GM23338 (cell line): ENCODE measurements around the gene MAN1A2. TPM values are rescaled to one million over a fixed set of nuclear protein-coding genes. Genes with fewer than 3 reads are reported as not detected.

Source experiments
- ATAC-seq: fragments of 200-7000 bp; cut with Tn5 transposase; 3 replicates; pipeline ENCODE4 v1.9.1; 2020
- DNase-seq: peaks from one replicate; pipeline ENCODE4 v3.0.0-alpha.2; 2015; ENCODE audit warnings: low spot score
- H2AFZ ChIP-seq: fragments of 200-600 bp; sonication (generic); 2 replicates; pipeline ENCODE4 v1.8.0; 2016; ENCODE audit warnings: antibody characterized with exemption, mild to moderate bottlenecking, moderate library complexity
- H3F3A ChIP-seq: fragments of 200-600 bp; sonication (generic); replicated peaks from 2 replicates; pipeline ENCODE4 v1.8.0; 2017; ENCODE audit warnings: antibody characterized with exemption, mixed run types, low read depth
- H3K27ac ChIP-seq: fragments of 200-600 bp; sonication (generic); 2 replicates; pipeline ENCODE4 v1.6.1; 2016; ENCODE audit warnings: low read depth
- H3K27me3 ChIP-seq: fragments of 200-600 bp; sonication (generic); 2 replicates; pipeline ENCODE4 v1.8.0; 2016; ENCODE audit warnings: mild to moderate bottlenecking, mixed run types, moderate library complexity; ENCODE audit not compliant: insufficient read depth
- H3K36me3 ChIP-seq: fragments of 200-600 bp; sonication (generic); 2 replicates; pipeline ENCODE4 v1.8.0; 2016; ENCODE audit warnings: mild to moderate bottlenecking; ENCODE audit not compliant: insufficient read depth
- H3K4me1 ChIP-seq: fragments of 200-600 bp; sonication (generic); 2 replicates; pipeline ENCODE4 v1.8.0; 2016; ENCODE audit warnings: mild to moderate bottlenecking, moderate library complexity; ENCODE audit not compliant: insufficient read depth
- H3K4me2 ChIP-seq: fragments of 200-600 bp; sonication (generic); 2 replicates; pipeline ENCODE4 v1.7.1; 2017; ENCODE audit warnings: mixed run types
- H3K4me3 ChIP-seq: fragments of 200-600 bp; sonication (generic); 2 replicates; pipeline ENCODE4 v1.6.1; 2016; ENCODE audit warnings: mixed run types
- H3K79me2 ChIP-seq: fragments of 200-600 bp; sonication (generic); replicated peaks from 2 replicates; pipeline ENCODE4 v1.8.0; 2017; ENCODE audit warnings: mild to moderate bottlenecking; ENCODE audit not compliant: insufficient read depth
- H3K9me2 ChIP-seq: fragments of 200-600 bp; sonication (generic); 2 replicates; pipeline ENCODE4 v1.8.0; 2017; ENCODE audit not compliant: insufficient read depth
- H4K20me1 ChIP-seq: fragments of 200-600 bp; sonication (generic); replicated peaks from 2 replicates; pipeline ENCODE4 v1.8.0; 2017; ENCODE audit warnings: mild to moderate bottlenecking; ENCODE audit not compliant: insufficient read depth
- H3K27ac Mint-ChIP-seq: 2 replicates; pipeline ENCODE4 v1.8.0; 2020; ENCODE audit warnings: inconsistent platforms, mild to moderate bottlenecking, moderate library complexity, mixed read lengths
- H3K27me3 Mint-ChIP-seq: 3 replicates; pipeline ENCODE4 v1.8.0; 2022; ENCODE audit warnings: low read depth, mild to moderate bottlenecking, moderate library complexity, mixed read lengths, inconsistent platforms; ENCODE audit not compliant: insufficient read depth, poor library complexity
- H3K36me3 Mint-ChIP-seq: 3 replicates; pipeline ENCODE4 v1.8.0; 2021; ENCODE audit warnings: low read depth, mild to moderate bottlenecking, inconsistent platforms, moderate library complexity, mixed read lengths
- H3K4me1 Mint-ChIP-seq: 3 replicates; pipeline ENCODE4 v1.8.0; 2020; ENCODE audit warnings: mild to moderate bottlenecking, inconsistent platforms, mixed read lengths
- H3K4me3 Mint-ChIP-seq: 3 replicates; pipeline ENCODE4 v1.8.0; 2021; ENCODE audit warnings: moderate library complexity, mild to moderate bottlenecking, inconsistent platforms, mixed read lengths
- H3K9me3 Mint-ChIP-seq: 3 replicates; pipeline ENCODE4 v1.8.0; 2020; ENCODE audit warnings: moderate library complexity, mild to moderate bottlenecking, inconsistent platforms, mixed read lengths
- CREB1 ChIP-seq: fragments of 250-450 bp; sonication (Bioruptor Pico); IDR thresholded peaks from 2 replicates; pipeline ENCODE4 v1.5.0; 2020; ENCODE audit warnings: low read depth, mild to moderate bottlenecking, moderate library complexity
- ETS1 ChIP-seq: IDR thresholded peaks from 2 replicates; pipeline ENCODE4 v1.6.1; 2016; ENCODE audit warnings: antibody characterized with exemption
- EZH2 ChIP-seq: fragments of 200-600 bp; sonication (generic); IDR thresholded peaks from one replicate; pipeline ENCODE4 v1.8.0; 2017; ENCODE audit warnings: antibody characterized with exemption, mild to moderate bottlenecking, low read depth; ENCODE audit not compliant: unreplicated experiment
- JUNB ChIP-seq: IDR thresholded peaks from one replicate; pipeline ENCODE4 v1.6.1; 2016; ENCODE audit warnings: antibody characterized with exemption; ENCODE audit not compliant: unreplicated experiment
- NANOG ChIP-seq: IDR thresholded peaks from 2 replicates; pipeline ENCODE4 v1.6.1; 2016; ENCODE audit warnings: antibody characterized with exemption, borderline replicate concordance
- POLR2AphosphoS5 ChIP-seq: IDR thresholded peaks from 2 replicates; pipeline ENCODE4 v1.6.1; 2016; ENCODE audit warnings: antibody characterized with exemption, low read depth
- REST ChIP-seq: IDR thresholded peaks from one replicate; pipeline ENCODE4 v1.6.1; 2018; ENCODE audit warnings: antibody characterized with exemption; ENCODE audit not compliant: unreplicated experiment
- STAT1 ChIP-seq: IDR thresholded peaks from one replicate; pipeline ENCODE4 v1.6.1; 2016; ENCODE audit warnings: antibody characterized with exemption; ENCODE audit not compliant: unreplicated experiment
- ZNF114 ChIP-seq: fragments of 250-450 bp; sonication (Bioruptor Pico); IDR thresholded peaks from 2 replicates; pipeline ENCODE4 v1.5.0; 2020; ENCODE audit warnings: mild to moderate bottlenecking, moderate library complexity
- ZNF331 ChIP-seq: fragments of 250-450 bp; sonication (Bioruptor Pico); IDR thresholded peaks from 2 replicates; pipeline ENCODE4 v1.5.0; 2020; ENCODE audit warnings: low read depth, mild to moderate bottlenecking, moderate library complexity
- polyA plus RNA-seq: library from polyadenylated mRNA; unstranded; fragments of >200 nt; fragmentation: Nextera tagmentation; extraction: Ambion mirVana; gene quantifications from 2 replicates; pipeline ENCODE4 v1.2.1, GENCODE V29; 2016
- total RNA-seq: library from RNA; depleted of rRNA; stranded (reverse); fragments of >200 nt; shearing (Covaris generic); gene quantifications from 2 replicates; pipeline ENCODE4 v1.2.3, GENCODE V29; 2014
- TF ChIP-seq, protein P1 (sequence below), 2 experiments: fragments of 200-600 bp in 1 of 2; sonication (generic) in 1 of 2; conservative IDR thresholded peaks; 2 replicates each; pipeline versions ENCODE4 v1.5.1 to v1.6.1; 2016 to 2017; ENCODE audit warnings: antibody characterized with exemption in 2 of 2, low read depth in 2 of 2, mild to moderate bottlenecking in 2 of 2, moderate library complexity in 1 of 2

MAN1A2 gene
- total and polyA plus RNA-seq, 2 experiments from 2014 or later, result 18.6 to 22.2 TPM

DNA sequence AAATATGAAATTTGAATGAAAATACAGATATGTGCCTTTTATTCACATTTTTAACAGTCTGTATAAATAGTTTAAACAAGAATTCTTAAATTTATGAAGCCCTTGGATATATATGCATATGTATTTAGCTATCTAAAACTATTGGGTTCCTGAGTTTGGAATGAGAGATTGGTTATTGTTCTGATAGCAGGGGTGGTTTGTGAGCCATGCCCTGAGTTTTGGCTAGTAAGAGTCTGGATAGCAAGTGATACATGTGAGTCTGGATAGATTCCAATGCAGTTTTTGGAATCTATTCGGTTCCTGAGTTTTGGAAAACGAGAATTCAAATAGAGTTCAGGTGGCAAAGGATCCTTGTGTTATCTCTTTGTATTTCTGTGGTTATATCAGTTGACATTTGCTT lies 2.8 kb downstream of the MAN1A2 start (continued):
- no peak for TF ChIP-seq REST
- TF ChIP-seq ETS1, result no peak
- TF ChIP-seq CREB1 (CRISPR knock-in tag), result no peak
- no peak for TF ChIP-seq EZH2
- TF ChIP-seq ZNF331 (CRISPR knock-in tag), result no peak
- no peak for TF ChIP-seq JUNB
- TF ChIP-seq STAT1, result no peak

- H3K4me3 ChIP-seq, result peak overlapping the region; percentile 80
- no peak overlapping the region for H3K27ac ChIP-seq
- peaks cover 6% of the 10 kb centered on the region for H3K27me3 Mint-ChIP-seq
- no peaks in the 10 kb centered on the region for H4K20me1 ChIP-seq
- no peak for TF ChIP-seq STAT1
- TF ChIP-seq EZH2, result no peak
- DNase-seq, result no peak
- H3K4me1 Mint-ChIP-seq, result peaks cover 26% of the 10 kb centered on the region
- no peaks in the 10 kb centered on the region for H3F3A ChIP-seq
- peaks cover 73% of the 10 kb centered on the region for H3K79me2 ChIP-seq
- H3K36me3 Mint-ChIP-seq, result no peaks in the 10 kb centered on the region
- no peaks in the 10 kb centered on the region; the same call in 2 of the 3 replicates for H3K9me3 Mint-ChIP-seq
- no peaks in the 10 kb centered on the region for H3K9me2 ChIP-seq
- H3K27ac Mint-ChIP-seq, result no peak overlapping the region
- H3K4me2 ChIP-seq, result peak overlapping the region; percentile 92
- peaks cover 15% of the 10 kb centered on the region for H3K4me1 ChIP-seq
- no peak overlapping the region for H2AFZ ChIP-seq
- H3K27me3 ChIP-seq, result peaks cover 23% of the 10 kb centered on the region; the same call in 1 of the 2 replicates
- H3K36me3 ChIP-seq, result no peaks in the 10 kb centered on the region
- ATAC-seq, result no peak
- H3K4me3 Mint-ChIP-seq, result peak overlapping the region; percentile 38; the same call in 2 of the 3 replicates
Observed at GRCh38 chr1:117370509-117370908, 3.3 kb downstream of the MAN1A2 start.

DNA sequence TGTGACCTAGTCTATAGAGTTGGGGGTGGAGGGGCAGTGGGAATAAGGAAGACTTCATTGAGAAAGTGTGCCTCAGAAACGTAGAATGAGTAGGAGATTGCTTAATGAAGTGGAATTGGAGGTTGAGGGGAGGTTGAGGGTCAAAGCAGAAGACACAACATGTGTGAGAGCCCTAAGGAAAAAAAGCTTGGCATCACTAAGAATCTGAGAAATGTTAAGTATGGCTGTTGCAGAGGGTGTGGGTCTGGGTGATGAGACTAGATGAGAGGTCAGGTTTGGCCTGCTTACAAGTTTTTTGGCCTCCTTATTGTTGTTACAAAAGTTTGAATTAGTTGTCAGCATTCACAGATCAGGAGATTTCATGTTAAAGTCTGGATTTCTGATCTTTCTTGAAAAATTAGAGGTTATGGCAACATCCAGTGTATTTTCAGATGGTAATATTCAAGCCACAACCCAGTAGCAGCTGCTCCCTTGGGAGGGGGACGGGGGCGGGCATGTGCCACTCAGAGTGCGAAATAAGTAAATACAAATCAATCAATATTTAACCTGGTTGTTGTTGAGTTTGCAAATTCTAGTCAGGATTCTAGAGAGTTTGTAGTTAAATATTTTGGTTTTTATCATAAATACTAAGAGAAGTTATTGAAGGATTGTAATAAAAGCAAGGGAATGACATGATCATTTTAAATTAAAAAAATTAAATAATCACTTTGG lies 4.3 kb downstream of the MAN1A2 start:
- Histone ChIP-seq H2AFZ (no peak overlapping the region), H3K27ac (no peak overlapping the region), H3K4me1 (peaks cover 10% of the 10 kb centered on the region; the same call in 1 of the 2 replicates), H3K4me3 (peak overlapping the region; percentile 8; the same call in 1 of the 2 replicates), H3K79me2 (peaks cover 84% of the 10 kb centered on the region), H3K4me2 (peak overlapping the region; percentile 92), H3K36me3 (no peaks in the 10 kb centered on the region), H3K9me2 (no peaks in the 10 kb centered on the region), H3F3A (no peaks in the 10 kb centered on the region), H4K20me1 (no peaks in the 10 kb centered on the region), H3K27me3 (peaks cover 15% of the 10 kb centered on the region; the same call in 1 of the 2 replicates)
- H3K27me3 Mint-ChIP-seq, result no peaks in the 10 kb centered on the region
- H3K4me1 Mint-ChIP-seq, result peaks cover 19% of the 10 kb centered on the region
- H3K9me3 Mint-ChIP-seq, result no peaks in the 10 kb centered on the region
- H3K27ac Mint-ChIP-seq, result peak overlapping the region; percentile 87
- no peak for ATAC-seq
- no peaks in the 10 kb centered on the region for H3K36me3 Mint-ChIP-seq
- H3K4me3 Mint-ChIP-seq, result peak overlapping the region; percentile 23
- peak; percentile 40 for DNase-seq
- TF ChIP-seq POLR2AphosphoS5 (no peak), NANOG (no peak), STAT1 (no peak), REST (no peak), ZNF114 (CRISPR knock-in tag) (no peak)
- TF ChIP-seq, protein P1, sequence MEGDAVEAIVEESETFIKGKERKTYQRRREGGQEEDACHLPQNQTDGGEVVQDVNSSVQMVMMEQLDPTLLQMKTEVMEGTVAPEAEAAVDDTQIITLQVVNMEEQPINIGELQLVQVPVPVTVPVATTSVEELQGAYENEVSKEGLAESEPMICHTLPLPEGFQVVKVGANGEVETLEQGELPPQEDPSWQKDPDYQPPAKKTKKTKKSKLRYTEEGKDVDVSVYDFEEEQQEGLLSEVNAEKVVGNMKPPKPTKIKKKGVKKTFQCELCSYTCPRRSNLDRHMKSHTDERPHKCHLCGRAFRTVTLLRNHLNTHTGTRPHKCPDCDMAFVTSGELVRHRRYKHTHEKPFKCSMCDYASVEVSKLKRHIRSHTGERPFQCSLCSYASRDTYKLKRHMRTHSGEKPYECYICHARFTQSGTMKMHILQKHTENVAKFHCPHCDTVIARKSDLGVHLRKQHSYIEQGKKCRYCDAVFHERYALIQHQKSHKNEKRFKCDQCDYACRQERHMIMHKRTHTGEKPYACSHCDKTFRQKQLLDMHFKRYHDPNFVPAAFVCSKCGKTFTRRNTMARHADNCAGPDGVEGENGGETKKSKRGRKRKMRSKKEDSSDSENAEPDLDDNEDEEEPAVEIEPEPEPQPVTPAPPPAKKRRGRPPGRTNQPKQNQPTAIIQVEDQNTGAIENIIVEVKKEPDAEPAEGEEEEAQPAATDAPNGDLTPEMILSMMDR (conservative IDR thresholded peaks at IDR 0.05; ENCODE audit: low read depth in 2 of 2), result no peak
